ENCODE results near the gene UCHL5.
"Not testable (repeated sequence)": the region's sequence is repeated elsewhere in the genome, so short reads cannot be mapped to it uniquely, and the experiment has no call there.

The UCHL5 gene

DNA sequence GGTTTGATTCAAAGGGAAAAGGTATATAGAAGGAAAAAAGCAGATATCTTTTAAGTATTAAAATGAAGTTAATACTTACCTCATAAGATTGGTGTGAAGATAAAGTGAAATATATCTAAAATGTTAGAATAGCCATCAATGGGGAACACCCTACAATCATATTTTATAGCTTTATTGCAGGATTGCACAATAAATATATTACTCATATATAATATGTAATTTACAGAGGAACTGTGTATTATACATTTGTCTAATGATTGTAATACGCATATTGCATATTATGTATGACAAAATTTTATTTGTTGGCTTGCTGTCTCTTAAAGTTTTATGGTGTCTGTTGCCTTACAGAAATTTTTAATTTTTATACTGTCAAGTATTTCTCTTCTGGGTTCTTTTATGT lies 47.8 kb downstream of the UCHL5 start:
- no peak for DNase-seq (ENCODE audit: low read depth)

DNA sequence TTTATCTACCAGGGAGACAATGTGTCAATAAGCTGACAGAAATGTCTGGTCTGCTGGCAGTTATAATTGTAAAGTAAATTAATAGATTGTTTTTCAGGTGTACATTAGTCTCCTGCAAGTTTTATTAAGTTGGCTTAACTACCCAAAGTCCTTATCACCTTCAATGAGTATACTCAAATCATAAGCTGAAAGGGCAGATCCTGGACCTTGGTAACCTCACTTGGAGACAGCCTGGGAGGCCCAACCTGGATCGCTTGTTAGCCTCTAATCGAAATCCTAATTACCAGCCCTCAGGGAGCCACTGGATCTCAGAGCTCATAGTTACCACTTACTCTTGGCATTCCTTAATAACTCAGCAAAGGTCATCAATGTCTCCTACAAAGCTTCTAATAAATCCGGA lies 49.7 kb downstream of the UCHL5 start:
- no peak for DNase-seq (ENCODE audit: low read depth)

DNA sequence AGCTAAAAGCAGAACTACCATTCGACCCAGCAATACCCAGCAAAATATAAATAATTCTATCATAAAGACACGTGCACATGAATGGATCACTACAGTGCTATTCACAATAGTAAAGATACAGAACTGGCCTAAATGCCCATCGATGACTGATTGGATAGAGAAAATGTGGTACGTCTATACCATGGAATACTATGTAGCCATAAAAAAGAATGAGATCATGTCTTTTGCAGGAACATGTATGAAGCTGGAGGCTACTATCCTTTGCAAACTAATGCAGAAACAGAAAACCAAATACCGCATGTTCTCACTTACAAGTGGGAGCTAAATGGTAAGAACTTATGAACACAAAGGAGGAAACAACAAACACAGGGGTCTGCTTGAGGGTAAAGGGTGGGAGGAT lies 53.4 kb downstream of the UCHL5 start:
- DNase-seq (ENCODE audit: low read depth), result no peak

DNA sequence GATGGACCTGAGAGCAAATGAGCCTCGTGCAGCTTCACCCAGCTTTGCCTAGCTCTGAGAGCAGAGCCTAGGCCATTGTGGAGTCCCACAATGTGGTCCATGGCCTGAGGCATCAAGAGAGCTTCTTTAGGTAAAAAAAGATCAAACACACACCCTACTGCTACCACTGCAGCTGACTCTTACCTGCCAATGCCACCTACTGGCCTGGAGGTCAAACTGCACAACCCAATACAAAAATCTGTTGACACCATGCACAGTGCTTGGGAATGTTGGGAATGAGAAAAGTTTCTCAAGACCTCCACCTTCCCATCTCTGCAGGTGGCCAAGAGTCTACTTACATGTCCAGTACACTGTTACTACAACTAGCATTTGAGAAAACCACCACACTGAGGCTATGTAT lies 60.6 kb downstream of the UCHL5 start:
- no peak for DNase-seq (ENCODE audit: low read depth)

DNA sequence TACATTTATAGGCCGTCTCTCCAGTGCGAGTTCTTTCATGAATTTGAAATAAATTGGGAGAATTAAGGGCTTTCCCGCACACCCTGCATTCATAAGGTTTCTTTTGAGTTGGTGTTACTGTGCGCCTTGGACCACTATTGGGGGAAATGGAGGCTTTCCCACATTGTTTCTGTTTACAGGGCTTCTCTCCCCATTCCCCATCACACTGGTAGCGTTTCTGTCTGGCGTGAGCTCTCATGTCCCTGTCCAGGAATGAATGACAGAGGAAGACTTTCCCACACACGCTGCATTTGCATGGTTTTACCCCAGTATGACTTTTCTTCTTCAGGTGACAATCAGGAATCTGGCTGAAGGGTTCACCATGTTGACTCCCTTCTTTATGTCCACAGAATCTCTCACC lies 65.0 kb downstream of the UCHL5 start:
- no peak for DNase-seq (ENCODE audit: low read depth)

DNA sequence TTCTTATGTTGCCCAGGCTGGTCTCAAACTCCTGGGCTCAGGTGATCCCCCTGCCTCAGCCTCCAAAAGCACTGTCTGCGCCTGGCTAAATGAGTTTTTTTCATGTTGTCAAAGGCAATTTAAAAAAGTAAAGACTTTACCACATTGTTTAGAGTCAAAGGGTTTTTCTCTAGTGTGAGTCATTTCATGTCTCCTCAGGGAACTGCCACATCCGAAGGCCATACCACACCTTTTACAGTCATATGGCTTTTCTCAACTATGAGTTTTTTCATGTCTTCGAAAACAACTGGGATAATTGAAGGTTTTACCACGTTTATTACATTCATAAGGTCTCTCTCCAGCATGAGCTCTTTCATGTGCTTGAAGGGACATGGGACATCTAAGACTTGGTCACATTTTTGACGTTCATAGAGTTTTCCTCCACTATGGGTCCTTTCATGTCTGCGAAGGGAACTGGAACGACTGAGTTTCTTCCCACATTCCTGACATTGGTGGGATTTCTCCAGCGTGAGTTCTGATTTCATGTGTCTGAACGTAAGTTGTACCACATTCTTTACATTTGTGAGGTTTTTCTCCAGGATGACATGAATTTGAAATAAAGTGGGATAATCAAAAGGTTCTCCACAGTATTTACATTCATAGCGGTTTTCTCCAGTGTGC lies 65.6 kb downstream of the UCHL5 start:
- no peak for DNase-seq (ENCODE audit: low read depth)

DNA sequence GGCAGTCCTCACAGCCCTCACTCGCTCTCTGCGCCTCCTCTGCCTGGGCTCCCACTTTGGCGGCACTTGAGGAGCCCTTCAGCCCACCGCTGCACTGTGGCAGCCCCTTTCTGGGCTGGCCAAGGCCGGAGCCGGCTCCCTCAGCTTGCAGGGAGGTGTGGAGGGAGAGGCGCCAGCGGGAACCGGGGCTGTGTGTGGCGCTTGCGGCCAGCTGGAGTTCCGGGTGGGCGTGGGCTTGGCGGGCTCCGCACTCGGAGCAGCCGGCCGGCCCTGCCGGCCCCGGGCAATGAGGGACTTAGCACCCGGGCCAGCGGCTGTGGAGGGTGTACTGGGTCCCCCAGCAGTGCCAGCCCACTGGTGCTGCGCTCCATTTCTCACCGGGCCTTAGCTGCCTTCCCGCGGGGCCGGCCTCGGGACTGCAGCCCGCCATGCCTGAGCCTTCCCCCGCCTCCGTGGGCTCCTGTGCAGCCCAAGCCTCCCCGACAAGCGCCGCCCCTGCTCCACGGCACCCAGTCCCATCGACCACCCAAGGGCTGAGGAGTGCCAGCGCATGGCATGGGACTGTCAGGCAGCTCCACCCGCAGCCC lies 72.3 kb downstream of the UCHL5 start:
- DNase-seq (ENCODE audit: low read depth), result not testable (repeated sequence)

DNA sequence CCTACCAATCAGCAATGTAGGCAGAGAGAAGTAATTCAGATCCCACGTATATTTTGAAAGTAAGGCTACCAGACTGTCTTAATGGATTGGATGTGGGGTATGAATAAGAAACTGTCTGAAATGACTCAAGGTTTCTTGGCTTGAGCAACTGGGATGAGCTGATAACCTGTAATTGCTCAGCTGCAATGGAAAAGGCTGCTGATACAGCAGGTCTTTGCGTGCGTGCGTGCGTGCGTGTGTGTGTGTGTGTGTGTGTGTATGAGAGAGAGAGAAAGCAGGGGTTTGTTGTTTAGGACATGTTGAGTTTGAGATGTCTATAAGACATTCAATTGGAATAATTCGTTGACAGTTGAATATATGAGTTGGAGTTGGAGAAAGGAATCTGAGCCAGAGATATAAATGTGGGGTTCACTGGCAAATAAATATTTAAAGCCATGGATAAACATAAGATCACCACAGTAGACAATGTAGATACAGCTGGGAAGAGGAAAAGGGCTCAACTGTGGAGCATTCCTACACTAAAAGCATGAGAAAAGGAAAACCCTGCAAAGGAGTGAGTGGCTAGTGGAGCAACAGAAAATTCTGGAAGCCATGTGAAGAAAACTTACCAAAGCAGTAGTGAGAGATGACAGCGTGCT lies 72.9 kb downstream of the UCHL5 start:
- no peak for DNase-seq (ENCODE audit: low read depth)

DNA sequence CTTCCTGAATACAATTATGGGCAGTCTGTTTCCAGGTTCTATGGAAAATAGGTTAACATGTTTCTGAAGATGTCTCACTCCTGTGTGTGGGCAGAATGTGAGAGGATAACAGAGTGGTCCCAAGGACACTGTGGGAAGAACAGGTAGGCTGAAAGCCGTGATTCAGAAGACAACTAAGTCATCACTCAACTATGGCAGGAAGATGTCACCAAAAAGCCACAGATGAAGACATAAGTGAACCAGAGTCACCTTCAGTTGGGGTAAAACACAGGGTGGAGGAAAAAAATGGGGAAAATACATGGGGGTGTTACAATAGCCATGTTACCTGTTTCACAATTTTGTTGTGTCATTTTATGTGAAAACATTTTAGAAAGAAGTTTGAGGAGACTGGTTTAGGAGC lies 75.1 kb downstream of the UCHL5 start:
- no peak for DNase-seq (ENCODE audit: low read depth)

DNA sequence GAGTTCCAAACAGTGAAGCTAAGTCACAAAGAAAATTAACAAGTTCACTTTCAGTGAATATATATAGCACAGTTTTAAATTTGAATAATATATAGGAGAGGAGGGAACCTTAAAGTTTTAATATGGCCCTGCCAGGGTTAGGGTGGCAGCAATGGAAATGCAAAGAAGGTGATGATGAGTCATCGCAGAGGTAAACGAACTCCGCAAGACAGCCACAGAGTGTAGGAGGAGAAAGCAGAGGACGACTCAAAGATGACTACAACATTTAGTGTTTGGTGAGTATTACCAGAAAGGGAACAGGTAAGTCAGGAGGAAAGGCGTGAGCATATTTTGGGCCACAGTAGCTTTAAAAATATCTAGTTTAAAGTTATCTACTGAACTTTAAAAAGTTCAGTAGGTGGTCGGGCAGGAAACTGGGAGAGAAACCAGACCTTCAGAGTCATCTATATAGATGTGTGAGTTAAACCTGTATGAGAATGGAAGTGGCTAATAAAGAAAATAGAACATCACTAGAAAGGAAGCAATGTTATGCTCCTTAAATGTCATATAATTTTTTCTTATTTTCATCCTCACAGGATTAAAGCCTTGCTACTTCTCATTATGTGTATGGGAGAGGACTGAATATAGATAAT lies 75.7 kb downstream of the UCHL5 start:
- DNase-seq (ENCODE audit: low read depth), result no peak

DNA sequence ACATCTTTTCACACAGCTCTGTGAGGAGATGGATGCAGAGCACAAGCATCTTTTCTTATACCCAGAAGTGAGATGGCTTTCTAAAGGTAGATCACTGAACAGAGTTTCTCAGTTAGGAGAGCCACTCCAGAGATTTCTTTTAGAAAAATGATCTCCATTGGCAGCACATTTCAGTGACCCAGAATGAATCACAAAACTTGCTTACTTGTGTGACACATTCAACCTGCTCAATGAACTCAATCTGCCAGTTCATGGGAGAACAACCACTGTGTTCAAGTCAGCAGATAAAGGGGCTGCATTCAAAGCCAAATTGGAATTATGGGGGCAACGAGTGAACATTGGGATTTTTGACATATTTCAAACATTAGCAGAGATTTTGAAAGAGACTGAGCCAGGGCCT lies 78.3 kb downstream of the UCHL5 start:
- DNase-seq (ENCODE audit: low read depth), result no peak

DNA sequence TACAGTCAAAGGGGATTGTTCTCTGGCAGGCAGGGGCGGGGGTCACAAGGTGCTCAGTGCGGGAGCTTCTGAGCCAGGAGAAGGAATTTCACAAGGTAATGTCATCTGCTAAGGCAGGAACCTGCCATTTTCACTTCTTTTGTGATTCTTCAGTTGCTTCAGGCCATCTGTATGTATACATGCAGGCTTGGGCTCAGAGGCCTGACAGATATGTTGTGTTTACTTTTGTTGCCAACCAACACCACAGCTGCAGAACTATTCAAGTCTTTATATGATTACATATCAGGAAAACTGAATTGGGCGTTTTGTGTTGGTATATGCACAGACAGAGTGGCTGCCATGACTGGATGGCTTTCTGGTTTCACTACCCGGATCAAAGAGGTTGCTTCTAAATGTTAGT lies 78.8 kb downstream of the UCHL5 start:
- not testable (repeated sequence) for DNase-seq (ENCODE audit: low read depth)

DNA sequence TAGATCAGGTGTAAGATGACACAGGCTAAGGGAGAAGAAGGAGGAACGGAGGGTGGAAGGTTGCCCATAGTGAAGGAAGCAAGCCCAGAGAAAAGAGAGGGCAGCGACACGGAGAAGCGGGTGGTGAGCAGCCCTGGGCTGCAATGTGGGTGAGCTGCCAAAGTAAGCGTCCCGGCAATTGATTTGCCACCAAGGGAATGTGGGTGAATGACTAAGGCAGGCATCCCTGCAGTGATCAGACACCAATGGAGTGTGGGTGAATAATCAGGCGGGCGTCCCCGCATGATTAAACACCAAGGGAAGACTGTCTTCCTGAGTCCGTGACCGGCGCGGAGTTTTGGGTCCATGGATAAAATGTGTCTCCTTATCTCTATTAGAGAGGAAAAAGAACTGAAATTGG lies 79.6 kb downstream of the UCHL5 start:
- DNase-seq (ENCODE audit: low read depth), result no peak

DNA sequence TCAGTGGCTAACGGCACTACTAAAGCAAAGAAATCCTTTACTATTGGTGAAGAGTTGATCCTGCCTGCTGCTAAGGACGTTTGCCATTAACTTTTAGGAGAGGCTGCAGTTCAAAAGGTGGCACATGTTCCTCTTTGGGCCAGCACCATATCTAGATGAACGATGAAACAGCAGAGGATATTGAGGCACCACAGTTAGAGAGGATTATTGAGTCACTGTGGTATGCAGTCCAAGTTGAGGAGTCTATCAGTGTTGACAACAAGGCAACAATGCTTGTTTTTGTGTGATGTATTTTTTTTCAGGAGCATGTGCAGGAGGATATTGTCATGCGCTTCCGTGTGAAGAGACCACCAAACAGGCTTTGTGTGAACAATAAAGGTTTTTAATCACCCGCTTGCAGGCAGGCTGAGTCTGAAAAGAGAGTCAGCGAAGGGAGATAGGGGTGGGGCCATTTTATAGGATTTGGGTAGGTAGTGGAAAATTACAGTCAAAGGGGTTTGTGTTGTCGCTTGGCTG lies 80.9 kb downstream of the UCHL5 start:
- no peak for DNase-seq (ENCODE audit: low read depth)

DNA sequence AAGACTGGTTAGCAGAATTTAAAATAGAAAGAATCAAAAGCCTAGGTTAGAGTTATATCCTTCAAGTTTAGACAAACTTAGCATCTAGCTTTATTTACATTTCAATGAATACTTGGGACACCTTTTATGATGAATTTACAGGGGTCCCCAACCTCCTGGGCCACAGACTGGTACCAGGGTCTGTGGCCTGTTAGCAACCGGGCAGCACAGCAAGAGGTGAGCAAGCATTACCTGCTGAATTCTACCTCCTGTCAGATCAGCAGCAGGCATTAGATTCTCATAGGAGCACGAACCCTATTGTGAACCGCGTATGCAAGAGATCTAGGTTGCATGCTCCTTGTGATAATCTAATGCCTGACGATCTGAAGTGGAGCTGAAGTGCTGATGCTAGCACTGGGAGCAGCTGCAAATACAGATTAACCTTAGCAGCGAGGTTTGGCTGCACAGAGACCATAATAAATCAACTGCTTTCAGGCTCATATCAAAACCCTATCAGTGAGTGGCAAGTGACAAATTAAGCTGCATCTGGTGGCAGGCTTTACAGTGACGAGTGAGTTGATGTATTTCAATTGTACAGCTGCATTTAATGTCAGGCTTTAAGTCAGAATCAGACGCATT lies 82.0 kb downstream of the UCHL5 start:
- no peak for DNase-seq (ENCODE audit: low read depth)

DNA sequence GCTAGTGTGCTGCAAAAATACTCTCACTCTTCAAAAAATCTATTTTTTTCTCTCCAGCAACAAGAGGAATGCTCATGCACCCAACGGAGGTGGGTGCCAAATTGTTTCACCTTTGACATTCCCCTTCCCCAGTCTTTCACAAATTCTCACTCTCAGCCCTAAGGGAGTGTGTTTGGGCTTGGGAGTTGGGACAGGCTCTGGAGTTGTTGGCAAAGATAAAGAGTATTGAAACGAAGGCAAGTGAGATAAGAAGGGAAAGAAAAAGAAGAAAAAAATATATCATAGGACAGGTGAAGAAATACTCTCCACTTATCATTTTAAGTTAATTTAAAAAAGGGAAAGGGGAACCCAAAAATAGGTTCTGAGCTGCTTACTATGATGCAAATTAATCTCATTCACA lies 82.6 kb downstream of the UCHL5 start:
- DNase-seq (ENCODE audit: low read depth), result no peak

DNA sequence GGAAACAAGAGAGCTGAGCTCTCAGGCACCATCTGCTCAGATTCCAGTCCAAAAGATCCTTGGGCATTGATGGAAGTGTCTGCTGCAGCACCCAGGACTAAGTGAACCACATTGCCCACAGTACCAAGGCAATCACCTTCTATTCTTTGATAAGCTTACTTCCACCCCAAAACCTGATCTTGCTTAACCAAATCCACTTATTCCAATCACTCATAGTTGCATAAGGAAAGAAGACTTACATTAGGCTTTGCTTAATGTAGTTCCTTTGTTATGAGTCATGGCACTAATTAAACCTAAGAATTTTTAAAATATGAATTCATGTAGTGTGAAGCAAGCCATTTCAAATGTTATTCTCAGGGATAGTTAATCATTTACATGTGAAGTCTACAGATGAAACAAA lies 84.5 kb downstream of the UCHL5 start:
- no peak for DNase-seq (ENCODE audit: low read depth)

DNA sequence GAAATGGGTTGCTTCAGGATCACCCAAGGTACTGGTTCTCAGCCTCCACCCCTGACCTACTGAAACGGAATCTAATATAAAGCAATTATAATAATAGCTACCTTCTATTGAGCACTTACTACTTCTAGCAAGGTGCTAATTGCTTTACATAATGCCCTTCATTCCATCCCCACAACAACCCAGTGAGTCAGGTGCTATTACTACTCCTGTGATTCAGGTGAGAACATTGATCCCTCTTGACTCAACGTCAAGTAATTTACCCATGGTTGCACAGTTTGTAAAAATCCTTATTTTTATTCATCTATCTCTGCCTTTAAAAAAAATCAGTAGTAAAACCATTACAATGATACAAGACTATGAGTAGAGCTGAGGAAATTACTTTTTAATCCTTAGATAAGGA lies 85.2 kb downstream of the UCHL5 start:
- DNase-seq (ENCODE audit: low read depth), result no peak

DNA sequence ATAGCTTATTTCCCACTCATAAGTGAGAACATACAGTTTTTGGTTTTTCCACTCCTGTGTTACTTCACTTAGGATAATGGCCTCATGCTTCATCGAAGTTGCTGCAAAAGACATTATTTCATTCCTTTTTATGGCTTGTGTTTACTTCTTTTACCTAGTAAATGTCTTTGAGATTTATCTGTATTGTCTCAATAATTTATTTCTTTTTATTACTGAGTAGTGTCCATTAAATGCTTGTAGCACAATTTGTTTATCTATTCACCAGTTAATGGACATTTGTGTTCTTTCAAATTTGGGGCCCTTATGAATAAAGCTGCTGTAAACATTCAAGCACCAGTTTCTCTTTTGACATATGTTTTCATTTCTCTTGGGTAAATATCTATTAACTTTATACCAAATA lies 86.0 kb downstream of the UCHL5 start:
- DNase-seq (ENCODE audit: low read depth), result no peak

DNA sequence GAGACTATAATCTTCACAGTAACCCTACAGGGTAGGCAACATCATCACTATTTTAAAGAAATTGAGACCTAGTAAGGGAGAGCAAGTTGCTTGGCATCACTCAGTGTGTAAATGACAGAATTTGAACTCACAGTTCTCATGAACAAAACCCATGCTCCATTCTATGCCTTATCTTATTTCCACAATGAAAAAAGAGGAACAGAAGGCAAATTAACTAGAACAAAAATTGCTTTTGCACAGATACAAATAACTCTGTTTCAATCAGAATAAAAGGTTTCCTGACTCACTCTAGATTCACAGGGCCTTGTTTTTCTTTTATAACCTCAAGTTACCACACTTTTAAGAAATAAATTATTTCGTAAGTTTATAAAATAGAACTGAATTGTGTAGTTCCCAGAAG lies 90.1 kb downstream of the UCHL5 start:
- no peak for DNase-seq (ENCODE audit: low read depth)

DNA sequence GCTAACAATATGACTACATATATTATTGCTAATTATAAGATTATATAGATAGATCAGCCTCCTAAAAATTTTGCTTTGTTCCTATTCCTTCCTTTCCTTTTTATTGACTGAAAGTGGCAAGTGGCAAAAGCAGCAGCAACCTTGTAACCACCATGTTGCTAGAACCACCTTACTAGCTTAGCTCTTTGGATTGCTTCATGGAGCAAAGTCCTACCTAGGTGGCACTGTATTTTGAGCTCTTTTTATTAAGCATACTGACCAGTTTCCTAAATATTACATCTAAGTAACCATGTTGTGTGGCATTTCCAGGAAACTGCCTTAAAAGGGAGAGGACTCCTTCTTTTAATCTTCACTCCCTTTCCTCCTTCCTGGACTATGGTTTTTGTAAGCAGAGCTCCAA lies 90.8 kb downstream of the UCHL5 start:
- DNase-seq (ENCODE audit: low read depth), result no peak

DNA sequence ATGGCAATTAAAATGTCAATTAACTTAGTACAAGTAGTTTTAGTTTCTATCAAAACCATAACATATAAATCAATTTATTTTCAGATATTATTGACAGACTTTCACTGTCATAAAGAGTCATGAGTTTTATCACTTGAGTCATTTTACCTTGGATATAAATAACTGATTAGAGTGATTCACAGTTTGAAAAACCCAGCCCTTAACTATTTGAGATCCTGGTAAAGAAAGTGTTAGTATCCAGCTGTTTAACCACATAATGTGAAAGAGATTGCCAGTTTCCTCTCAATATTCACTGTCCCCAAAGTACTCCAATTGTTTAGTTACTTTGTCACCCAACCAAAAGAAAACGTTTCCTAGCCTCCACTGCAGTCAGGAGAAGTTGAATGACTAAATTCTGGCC lies 91.3 kb downstream of the UCHL5 start:
- DNase-seq (ENCODE audit: low read depth), result no peak
